ENCODE results near the gene DCDC1.
"Not testable (repeated sequence)": the region's sequence is repeated elsewhere in the genome, so short reads cannot be mapped to it uniquely, and the experiment has no call there.

The DCDC1 gene

DNA sequence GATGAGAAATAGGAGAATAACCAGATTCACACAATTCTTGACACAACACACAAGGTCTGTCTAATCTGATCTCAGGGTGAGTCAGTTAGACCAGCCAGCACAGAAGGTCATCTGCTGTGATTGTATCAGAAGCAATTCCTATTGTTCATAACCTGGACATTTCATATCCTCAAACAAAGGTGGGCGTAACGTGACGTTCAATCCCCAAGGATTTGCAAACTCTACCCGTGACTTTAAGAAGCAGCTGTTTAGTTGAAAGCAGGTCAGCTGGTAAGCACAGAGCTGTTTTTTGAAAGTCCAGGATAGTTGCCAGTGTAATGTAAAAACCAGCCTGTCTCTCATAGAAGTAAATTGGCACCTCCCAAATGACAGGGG lies 385.1 kb downstream of the DCDC1 start:
- DNase-seq: no peak

DNA sequence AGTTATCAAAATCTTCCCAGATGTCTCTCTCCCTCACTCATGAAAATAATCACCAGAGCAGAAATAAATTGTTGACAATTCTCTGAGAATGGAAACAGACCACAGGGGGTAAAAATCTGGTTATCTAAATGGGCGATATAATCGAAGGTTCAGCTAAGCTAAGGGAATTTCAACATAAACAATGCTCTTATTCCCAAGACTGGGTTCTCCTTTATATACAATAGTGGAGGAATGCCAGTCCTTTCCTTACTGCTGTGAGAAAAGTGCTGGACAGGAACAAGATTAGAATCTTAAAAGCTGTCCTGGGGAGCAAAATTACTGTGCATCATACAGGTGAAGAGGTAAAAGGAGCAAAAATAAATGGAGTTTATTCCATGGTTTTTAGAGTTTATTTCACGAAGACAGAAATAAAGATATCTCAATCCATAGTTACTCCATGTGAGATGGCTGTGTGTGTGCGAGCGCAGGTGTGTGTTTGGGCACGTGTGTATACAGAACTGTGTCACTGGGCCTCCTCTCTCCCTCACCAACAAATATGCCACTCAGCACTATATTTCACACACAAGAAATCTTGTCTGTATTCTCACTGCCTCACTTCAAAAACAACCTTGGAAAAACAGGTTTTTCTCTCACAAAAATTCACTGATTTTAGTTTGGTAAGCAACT lies 385.6 kb downstream of the DCDC1 start:
- no peak for DNase-seq

GRCh38 chr11:30983143-30983542 lies 386.4 kb downstream of the DCDC1 start:
- no peak for DNase-seq

DNA sequence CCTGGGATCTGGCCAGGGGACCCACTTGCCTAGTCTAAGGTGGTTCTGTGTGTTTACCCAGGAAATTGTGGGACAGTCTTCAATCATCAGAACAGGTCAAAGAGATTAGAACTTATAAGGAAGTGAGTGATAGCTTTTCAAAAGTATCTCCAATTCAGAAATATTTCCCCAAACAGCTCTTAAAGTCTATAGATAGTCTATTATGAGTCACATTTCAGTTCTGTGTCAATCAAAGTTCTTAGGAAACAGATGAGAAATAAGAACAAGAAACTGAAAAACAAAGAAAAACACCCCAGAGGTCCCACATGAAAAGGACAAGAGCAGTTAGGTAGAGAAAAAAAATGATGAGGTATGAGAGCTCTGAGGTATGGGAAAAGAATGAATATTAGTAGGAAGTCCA lies 402.0 kb downstream of the DCDC1 start:
- DNase-seq: no peak

GRCh38 chr11:30960387-30960992 lies 409.0 kb downstream of the DCDC1 start:
- DNase-seq: no peak

DNA sequence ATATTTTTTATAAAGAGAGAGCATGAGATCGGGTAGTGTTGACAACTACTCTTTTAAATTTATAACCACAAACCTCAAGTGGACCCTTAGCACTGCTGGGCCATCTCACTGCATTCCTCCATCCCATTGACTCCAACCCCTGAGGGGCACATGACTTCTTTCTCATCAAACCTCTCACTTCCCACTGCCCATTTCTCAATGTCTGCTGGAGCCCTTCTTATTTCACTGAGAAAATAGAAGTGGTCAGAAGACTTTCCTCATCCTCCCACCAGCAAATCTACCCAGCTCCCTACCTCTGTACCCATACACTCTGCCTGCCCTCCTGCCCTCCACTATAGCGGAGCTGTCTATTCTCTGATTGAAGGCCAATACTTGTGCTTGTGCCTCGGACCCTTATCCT lies 412.8 kb downstream of the DCDC1 start:
- no peak for DNase-seq

GRCh38 chr11:30949838-30950237 lies 419.7 kb downstream of the DCDC1 start:
- no peak for DNase-seq

DNA sequence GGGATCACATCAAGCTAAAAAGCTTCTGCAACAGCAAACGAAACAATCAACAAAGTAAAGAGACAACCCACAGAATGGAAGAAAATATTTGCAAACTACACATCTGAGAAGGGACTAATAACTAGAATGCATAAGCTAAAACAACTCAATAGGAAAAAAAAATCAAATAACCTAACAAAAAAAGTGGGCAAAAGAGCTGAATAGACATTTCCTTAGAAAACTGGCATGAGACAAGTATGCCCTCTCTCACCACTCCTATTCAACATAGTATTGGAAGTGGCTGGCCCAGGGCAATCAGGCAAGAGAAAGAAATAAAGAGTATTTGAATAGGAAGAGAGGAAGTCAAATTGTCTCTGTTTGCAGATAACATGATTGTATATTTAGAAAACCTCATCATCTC lies 421.8 kb downstream of the DCDC1 start:
- DNase-seq: not testable (repeated sequence)

DNA sequence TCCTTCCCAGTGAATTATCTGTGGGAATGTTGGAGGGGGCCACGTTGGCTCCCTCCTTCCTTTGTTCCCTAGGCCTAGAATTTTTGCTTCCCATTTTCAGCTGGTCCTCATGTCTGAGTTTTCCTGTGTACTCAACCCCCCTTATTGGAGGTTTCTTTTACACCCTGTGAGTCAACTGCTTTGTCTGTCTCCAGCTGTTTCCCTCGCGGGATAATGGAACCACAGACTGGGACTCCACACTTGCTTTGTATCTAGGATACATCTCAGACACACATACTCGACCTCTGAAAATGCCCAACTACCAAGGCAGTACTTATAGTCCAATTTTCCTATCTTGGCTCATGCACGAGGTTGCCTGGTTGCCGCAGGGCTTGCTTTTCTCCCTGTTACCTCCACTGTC lies 430.7 kb downstream of the DCDC1 start:
- DNase-seq: no peak

DNA sequence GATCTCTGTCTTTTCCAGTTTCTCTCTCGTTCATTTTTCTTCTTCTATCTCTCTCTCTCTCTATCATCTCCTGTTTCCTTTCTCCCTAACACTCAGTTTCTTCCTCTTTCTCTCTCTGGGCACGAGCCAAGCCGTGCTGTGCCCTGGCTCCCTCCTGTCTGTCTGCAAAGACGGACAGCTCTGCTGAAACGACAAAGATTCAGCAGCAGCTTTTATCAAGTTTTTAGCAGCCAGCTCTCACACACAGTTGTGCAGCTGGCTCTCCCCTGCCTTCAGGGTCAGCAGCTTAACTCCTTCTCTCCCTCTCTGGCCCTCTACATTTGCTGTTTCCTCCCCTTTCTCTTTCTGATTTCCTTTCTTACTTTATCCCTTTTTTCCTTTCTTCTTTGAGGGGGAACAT lies 431.4 kb downstream of the DCDC1 start:
- no peak for DNase-seq

DNA sequence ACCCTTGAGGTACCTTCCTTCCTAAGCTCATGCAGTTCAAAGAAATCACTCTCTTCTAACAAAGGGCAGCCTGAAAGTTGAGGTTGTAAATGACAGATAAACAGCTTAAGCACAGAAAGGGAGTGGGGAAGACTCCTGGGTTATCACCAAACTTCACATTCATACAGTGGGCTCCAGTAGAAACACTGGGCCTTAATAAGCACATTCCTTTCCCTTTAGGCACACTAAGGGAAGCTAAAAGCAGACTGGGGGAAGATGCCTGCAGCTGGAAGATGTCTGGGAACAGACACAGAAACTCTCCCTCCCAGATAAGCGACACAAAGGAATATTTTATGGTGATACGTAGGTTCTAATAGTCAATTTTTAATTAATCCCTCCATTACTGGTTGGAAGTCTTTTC lies 433.0 kb downstream of the DCDC1 start:
- no peak for DNase-seq

DNA sequence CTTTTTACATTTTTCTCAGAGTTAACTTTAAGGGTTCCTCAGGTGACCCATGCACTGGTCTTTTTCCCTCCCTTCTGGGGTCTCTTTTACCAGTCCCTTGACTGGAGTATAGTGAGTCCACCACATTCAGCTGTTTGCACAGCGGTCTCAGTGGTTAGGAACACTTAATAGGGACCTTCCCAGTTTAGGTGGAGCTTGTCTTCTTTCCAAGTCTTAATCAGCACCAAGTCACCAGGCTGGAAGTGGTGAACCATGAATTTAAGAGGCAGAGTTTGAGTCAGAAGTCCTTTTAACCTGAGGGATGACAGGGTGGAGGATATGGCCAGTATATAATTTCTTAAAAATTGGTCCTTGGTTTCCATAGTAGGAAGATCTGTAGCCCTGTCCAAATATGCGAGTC lies 433.7 kb downstream of the DCDC1 start:
- DNase-seq: no peak

DNA sequence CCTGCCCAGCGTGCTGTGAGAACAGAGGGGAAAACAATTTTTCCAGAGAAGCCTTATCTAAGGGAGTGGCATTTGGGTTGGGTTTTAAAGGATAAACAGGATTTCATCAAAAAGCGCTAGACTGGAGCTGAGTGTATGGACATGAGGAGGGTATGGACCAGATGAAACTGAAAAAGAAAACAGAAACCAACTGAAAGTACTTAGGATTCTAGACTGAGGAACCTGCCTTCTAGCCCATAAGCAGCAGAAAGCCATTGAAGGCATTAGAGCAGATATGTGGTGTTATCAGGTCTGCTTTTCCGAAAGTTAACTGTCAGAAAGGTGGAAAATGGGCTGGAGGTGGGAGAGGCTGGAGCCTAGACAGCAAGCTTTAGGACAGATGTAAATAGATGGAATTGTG lies 443.4 kb downstream of the DCDC1 start:
- DNase-seq: no peak

DNA sequence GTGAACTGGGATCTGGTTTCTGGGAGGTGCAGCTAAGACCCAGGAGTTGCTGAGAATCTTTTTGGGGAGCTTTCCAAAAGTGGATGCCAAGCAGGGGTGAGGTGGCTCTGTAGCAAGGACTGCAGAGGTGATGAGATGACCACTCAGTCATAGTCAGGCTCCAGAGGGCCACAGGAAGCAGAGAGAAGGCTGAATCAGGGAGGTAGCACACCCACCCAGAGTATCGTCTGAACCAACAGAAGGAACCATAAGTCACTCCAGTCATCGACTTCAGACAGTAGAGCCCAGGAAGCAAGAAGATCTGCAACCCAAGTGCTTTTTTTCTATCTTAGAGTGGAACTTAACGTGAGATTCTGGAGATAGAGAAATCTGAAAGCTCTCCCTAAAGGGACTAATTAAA lies 447.7 kb downstream of the DCDC1 start:
- no peak for DNase-seq

DNA sequence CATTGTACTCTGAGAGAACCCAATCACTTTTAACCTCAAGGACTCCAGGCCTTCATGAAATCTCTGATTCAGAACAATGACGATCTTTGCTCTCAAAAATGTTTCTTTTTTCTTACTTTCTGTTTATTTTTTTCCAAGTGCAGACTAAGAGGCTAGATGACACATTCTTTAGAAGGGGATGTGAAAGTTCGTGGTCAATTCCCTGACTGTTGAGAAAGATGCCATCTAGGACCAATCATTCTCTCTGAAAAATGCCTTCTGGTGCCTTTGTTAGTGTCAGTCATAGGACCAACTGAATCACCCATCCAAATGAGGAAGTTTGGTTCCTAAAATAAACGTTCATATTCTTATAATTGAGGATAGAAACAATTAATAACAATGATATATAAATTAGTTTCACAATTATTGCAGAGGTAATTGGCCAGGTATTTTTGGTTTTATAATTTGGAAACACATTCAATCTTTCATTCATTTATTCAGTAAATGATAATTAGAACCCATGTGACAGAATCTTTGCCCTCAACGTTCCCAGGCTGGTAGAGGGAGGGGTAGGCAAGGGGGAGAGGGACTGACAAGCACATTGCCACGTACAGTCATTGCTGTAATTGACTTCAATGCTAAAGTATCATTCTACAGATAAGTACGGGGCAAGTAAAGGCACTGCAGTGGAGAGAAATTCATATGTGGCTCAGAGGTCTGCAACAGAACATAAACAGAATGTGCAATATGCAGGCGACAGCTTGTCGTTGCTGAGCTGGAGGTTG lies 450.0 kb downstream of the DCDC1 start:
- DNase-seq: no peak

DNA sequence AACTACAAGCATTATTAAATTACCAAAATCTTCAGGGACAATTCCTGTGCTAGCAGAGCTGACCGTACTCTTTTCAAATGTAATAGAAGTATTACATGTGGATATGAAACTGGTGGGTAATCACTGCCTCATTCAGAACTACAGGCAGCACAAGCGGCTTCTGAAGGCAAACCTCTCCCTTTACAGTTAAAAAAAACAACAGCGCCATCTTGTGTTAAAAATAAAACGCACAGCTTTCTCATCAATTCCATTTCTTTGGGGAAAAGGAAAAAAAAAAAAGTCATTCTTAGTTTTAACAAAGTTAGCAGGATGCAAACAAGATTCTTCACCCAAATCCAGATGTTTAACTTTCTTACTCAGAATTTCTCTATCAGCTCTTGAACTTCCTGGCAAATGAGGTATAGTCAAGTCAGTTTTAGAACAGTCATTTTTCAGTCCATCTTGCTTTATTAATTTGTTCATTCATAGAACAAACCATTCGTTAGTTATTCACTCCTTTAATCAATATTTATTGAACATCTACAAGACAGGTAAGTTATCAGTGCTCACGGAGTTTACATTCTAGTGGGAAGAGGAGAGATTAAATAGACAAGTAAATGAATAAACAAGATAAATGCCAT lies 451.6 kb downstream of the DCDC1 start:
- DNase-seq: no peak

DNA sequence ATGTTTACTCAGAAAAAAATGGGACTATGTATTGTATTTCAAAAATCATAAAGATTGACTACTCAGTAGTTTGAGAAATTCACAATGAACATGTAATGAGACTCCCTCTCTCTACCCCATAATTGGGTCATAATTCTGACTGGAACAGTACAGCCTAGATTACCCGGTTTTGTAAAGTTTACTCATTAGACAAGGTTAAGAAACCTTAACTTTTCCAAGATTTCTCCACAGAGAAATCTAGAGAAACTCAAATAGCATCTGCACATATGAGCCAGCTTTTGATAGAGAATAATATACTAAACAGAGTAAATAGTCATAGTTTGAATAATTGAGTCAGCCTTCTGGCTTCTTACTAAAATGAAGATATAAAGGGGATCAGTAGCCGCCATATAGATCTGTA lies 452.3 kb downstream of the DCDC1 start:
- DNase-seq: no peak

GRCh38 chr11:30916764-30917163 lies 452.8 kb downstream of the DCDC1 start:
- no peak for DNase-seq

GRCh38 chr11:30914143-30914762 lies 455.3 kb downstream of the DCDC1 start:
- DNase-seq: no peak

GRCh38 chr11:30911247-30911646 lies 458.3 kb downstream of the DCDC1 start:
- DNase-seq: no peak

DNA sequence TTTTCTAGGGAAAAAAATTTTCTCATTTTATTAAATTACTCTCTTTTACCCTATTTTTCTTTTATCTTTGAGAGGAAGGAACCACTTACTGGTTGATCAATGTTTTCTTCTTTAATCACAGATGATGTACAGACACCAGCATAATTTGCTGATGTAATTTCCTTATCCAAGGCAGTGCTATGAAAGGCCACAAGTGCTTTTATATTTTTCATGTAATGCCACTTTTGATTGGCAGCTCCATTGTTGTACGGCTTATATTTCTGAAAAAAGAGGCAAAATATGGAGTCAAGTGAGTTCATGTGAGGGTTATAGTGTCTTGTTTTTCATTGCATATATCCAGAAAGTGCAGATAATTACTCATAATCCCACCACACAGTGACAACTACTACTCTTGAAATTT lies 460.7 kb downstream of the DCDC1 start:
- DNase-seq: no peak

GRCh38 chr11:30908272-30908671 lies 461.3 kb downstream of the DCDC1 start:
- DNase-seq: no peak

GRCh38 chr11:30902929-30903328 lies 466.6 kb downstream of the DCDC1 start:
- no peak for DNase-seq

DNA sequence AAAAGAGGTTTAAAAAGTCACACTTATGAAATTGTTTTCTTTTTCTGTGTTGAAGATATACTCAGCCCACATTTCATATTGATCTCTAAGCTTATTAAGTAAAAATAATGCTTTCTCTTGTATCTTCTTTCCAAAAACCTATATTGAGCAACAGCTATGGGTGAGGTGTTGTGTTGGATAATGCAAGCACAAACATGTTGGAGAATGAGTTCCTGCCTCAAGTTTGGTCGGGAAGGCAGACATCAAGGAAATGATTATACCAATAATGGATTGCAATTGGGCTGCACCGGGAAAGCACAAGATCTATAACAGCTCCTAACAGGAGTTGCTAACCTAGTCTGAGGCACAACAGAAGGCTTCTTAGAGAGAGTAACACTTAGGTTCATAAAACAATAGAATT lies 474.5 kb downstream of the DCDC1 start:
- no peak for DNase-seq
